Ureter (tissue), 1 donor: ENCODE data around the gene UBE2D4. TPM values are rescaled to one million over a fixed set of nuclear protein-coding genes. Genes with fewer than 3 reads are reported as not detected.

Experiments used
- total RNA-seq: library from RNA; stranded (reverse); gene quantifications from one replicate; pipeline ENCODE4 v1.2.4, GENCODE V29; 2023
- donor health status: DM: yes; HTN: yes; CAD: no.

The UBE2D4 gene
- total RNA-seq, 1 donor from 2014 or later, result 27.4 TPM

Other genes with a start within 250 kb of the UBE2D4 start
- gene COA1, start 196.9 kb upstream of the UBE2D4 start, total RNA-seq, result 76.2 TPM
- gene BLVRA, start 167.8 kb upstream of the UBE2D4 start, total RNA-seq, result 35.9 TPM
- 66.7 TPM for gene MRPS24, start 56.9 kb upstream of the UBE2D4 start, total RNA-seq
- gene URGCP, start 19.8 kb upstream of the UBE2D4 start, total RNA-seq, result 39.1 TPM
- not detected for gene SPDYE1, start 71.5 kb downstream of the UBE2D4 start, total RNA-seq
- gene DBNL, start 118.3 kb downstream of the UBE2D4 start, total RNA-seq, result 107 TPM
- 0.62 TPM for gene PGAM2, start 139.1 kb downstream of the UBE2D4 start, total RNA-seq
- gene POLM, start 156.1 kb downstream of the UBE2D4 start, total RNA-seq, result 46.5 TPM
- gene AEBP1, start 177.9 kb downstream of the UBE2D4 start, total RNA-seq, result 131 TPM
- 92.0 TPM for gene POLD2, start 197.1 kb downstream of the UBE2D4 start, total RNA-seq
- gene MYL7, start 214.9 kb downstream of the UBE2D4 start, total RNA-seq, result not detected